ENCODE measurements around the gene HEG1.
A peak's percentile ranks its signal among the peaks of the same experiment; 100 is the strongest.
"Not testable (repeated sequence)": the region's sequence is repeated elsewhere in the genome, so short reads cannot be mapped to it uniquely, and the experiment has no call there.

Gene HEG1

DNA sequence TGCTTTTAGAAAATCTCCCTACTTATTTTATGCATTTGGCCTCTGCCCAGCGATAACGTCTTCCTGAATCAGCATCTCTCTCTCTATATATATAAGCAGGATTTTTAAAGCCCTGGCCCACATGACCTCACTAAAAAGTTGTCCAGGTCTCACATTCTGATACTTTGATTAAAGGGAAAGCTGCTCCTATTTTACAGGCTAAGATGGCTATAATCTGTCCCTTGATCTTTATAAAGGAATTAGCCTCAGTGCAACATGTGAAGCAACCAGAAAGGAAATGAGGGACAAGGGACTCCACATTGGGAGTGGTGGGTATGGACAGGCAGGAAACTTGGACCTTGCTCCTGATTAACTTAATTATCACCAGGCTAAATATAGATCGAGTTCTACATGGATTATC lies 95.7 kb downstream of the HEG1 start (continued):
- TF ChIP-seq ZNF8 (CRISPR knock-in tag; IDR thresholded peaks at IDR 0.05) (no peak), RARB (CRISPR knock-in tag; IDR thresholded peaks at IDR 0.05) (no peak)
- TF ChIP-seq, protein P1, sequence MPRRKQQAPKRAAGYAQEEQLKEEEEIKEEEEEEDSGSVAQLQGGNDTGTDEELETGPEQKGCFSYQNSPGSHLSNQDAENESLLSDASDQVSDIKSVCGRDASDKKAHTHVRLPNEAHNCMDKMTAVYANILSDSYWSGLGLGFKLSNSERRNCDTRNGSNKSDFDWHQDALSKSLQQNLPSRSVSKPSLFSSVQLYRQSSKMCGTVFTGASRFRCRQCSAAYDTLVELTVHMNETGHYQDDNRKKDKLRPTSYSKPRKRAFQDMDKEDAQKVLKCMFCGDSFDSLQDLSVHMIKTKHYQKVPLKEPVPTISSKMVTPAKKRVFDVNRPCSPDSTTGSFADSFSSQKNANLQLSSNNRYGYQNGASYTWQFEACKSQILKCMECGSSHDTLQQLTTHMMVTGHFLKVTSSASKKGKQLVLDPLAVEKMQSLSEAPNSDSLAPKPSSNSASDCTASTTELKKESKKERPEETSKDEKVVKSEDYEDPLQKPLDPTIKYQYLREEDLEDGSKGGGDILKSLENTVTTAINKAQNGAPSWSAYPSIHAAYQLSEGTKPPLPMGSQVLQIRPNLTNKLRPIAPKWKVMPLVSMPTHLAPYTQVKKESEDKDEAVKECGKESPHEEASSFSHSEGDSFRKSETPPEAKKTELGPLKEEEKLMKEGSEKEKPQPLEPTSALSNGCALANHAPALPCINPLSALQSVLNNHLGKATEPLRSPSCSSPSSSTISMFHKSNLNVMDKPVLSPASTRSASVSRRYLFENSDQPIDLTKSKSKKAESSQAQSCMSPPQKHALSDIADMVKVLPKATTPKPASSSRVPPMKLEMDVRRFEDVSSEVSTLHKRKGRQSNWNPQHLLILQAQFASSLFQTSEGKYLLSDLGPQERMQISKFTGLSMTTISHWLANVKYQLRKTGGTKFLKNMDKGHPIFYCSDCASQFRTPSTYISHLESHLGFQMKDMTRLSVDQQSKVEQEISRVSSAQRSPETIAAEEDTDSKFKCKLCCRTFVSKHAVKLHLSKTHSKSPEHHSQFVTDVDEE (CRISPR knock-in tag; IDR thresholded peaks at IDR 0.05) = no peak

GRCh38 chr3:124957951-124958350 lies 97.8 kb downstream of the HEG1 start:
- ATAC-seq = not testable (repeated sequence)

- TF ChIP-seq, protein P2, sequence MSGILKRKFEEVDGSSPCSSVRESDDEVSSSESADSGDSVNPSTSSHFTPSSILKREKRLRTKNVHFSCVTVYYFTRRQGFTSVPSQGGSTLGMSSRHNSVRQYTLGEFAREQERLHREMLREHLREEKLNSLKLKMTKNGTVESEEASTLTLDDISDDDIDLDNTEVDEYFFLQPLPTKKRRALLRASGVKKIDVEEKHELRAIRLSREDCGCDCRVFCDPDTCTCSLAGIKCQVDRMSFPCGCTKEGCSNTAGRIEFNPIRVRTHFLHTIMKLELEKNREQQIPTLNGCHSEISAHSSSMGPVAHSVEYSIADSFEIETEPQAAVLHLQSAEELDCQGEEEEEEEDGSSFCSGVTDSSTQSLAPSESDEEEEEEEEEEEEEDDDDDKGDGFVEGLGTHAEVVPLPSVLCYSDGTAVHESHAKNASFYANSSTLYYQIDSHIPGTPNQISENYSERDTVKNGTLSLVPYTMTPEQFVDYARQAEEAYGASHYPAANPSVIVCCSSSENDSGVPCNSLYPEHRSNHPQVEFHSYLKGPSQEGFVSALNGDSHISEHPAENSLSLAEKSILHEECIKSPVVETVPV (CRISPR knock-in tag; IDR thresholded peaks at IDR 0.05) = no peak
- no peak for TF ChIP-seq GLIS3 (CRISPR knock-in tag; IDR thresholded peaks at IDR 0.05)
- TF ChIP-seq ARNTL (CRISPR knock-in tag; IDR thresholded peaks at IDR 0.05; ENCODE audit: borderline replicate concordance, low read depth) = no peak
- no peak for TF ChIP-seq SNAI2 (CRISPR knock-in tag; IDR thresholded peaks at IDR 0.05)
- TF ChIP-seq CSDC2 (CRISPR knock-in tag; IDR thresholded peaks at IDR 0.05) = no peak
- TF ChIP-seq ZNF8 (CRISPR knock-in tag; IDR thresholded peaks at IDR 0.05) = no peak
- no peak for ATAC-seq
These were observed 103.4 kb downstream of the HEG1 start for GRCh38 chr3:124952282-124952855.

- ATAC-seq = peak; percentile 37; the same call in 2 of the 3 replicates
- TF ChIP-seq POU6F1 (CRISPR knock-in tag; IDR thresholded peaks at IDR 0.05; ENCODE audit: borderline replicate concordance, low read depth) = no peak
- no peak for TF ChIP-seq TOX (CRISPR knock-in tag; IDR thresholded peaks at IDR 0.05; ENCODE audit: borderline replicate concordance)
- no peak for TF ChIP-seq ZNF8 (CRISPR knock-in tag; IDR thresholded peaks at IDR 0.05)
- TF ChIP-seq ESRRG (CRISPR knock-in tag; IDR thresholded peaks at IDR 0.05) = no peak
- TF ChIP-seq ZNF70 (CRISPR knock-in tag; IDR thresholded peaks at IDR 0.05) = no peak
- no peak for TF ChIP-seq PPARA (CRISPR knock-in tag; IDR thresholded peaks at IDR 0.05; ENCODE audit: borderline replicate concordance)
- no peak for TF ChIP-seq PATZ1 (CRISPR knock-in tag; IDR thresholded peaks at IDR 0.05; ENCODE audit: borderline replicate concordance)
- TF ChIP-seq, protein P1 (CRISPR knock-in tag; IDR thresholded peaks at IDR 0.05) = no peak
- no peak for TF ChIP-seq GLIS3 (CRISPR knock-in tag; IDR thresholded peaks at IDR 0.05)
- TF ChIP-seq TCF4 (CRISPR knock-in tag; IDR thresholded peaks at IDR 0.05; ENCODE audit: borderline replicate concordance) = no peak
These were observed 104.1 kb downstream of the HEG1 start for GRCh38 chr3:124951511-124952281.

Measured in SK-N-SH treated with all-trans-retinoic acid at 6 μM for 48 hours (cell line).